Progenitor cell of endocrine pancreas (in vitro differentiated cells): ENCODE measurements around the gene ISLR. TPM values are rescaled to one million over a fixed set of nuclear protein-coding genes. Genes with fewer than 3 reads are reported as not detected.

Source experiments
- DNase-seq: peaks from one replicate; pipeline ENCODE4 v3.0.0; 2021; ENCODE audit warnings: low spot score; ENCODE audit not compliant: unreplicated experiment
- H3K27ac Mint-ChIP-seq: 2 replicates; pipeline ENCODE4 v1.8.0; 2021; ENCODE audit warnings: mild to moderate bottlenecking, moderate library complexity, mixed read lengths
- H3K27me3 Mint-ChIP-seq: 2 replicates; pipeline ENCODE4 v1.8.0; 2021; ENCODE audit warnings: mixed read lengths
- H3K36me3 Mint-ChIP-seq: 2 replicates; pipeline ENCODE4 v1.8.0; 2022; ENCODE audit warnings: mixed read lengths; ENCODE audit not compliant: insufficient read depth
- H3K4me1 Mint-ChIP-seq: 2 replicates; pipeline ENCODE4 v1.8.0; 2021; ENCODE audit warnings: low read depth, mixed read lengths
- H3K4me3 Mint-ChIP-seq: 2 replicates; pipeline ENCODE4 v1.8.0; 2021; ENCODE audit warnings: low read depth, mild to moderate bottlenecking, moderate library complexity, mixed read lengths
- H3K9me3 Mint-ChIP-seq: 2 replicates; pipeline ENCODE4 v1.8.0; 2021; ENCODE audit warnings: low read depth, mixed read lengths
- CTCF ChIP-seq: fragments of 200-600 bp; sonication (generic); IDR thresholded peaks from one replicate; pipeline ENCODE4 v1.5.0; 2021; ENCODE audit warnings: antibody characterized with exemption, mild to moderate bottlenecking; ENCODE audit not compliant: unreplicated experiment
- long read RNA-seq: library from polyadenylated mRNA; unstranded; transcript quantifications from one replicate; pipeline ENCODE4 v2.0.0, GENCODE V29; 2020
- total RNA-seq: library from RNA; stranded (reverse); gene quantifications from 2 replicates; pipeline ENCODE4 v1.2.1, GENCODE V29; 2021

The ISLR gene
- not detected in 2 replicates for total RNA-seq
- long read RNA-seq: 0 reads

GRCh38 chr15:74173380-74174218 lies at the start of gene ISLR:
Gene ISLR (plus strand): TSS chr15:74173710. CDS start chr15:74174859, 1,149 bp downstream.
- no peak for DNase-seq
- Mint-ChIP-seq H3K27ac (no peak within 1 kb of the TSS), H3K9me3 (no peaks in the 10 kb centered on the region), H3K27me3 (peaks cover 49% of the 10 kb centered on the region), H3K4me1 (peaks cover 2% of the 10 kb centered on the region), H3K36me3 (no peaks in the 10 kb centered on the region), H3K4me3 (no peak within 1 kb of the TSS)
- no peak for TF ChIP-seq CTCF

- no peaks in the 10 kb centered on the region for H3K36me3 Mint-ChIP-seq
- H3K4me3 Mint-ChIP-seq: no peak overlapping the region
- no peak overlapping the region for H3K27ac Mint-ChIP-seq
- no peaks in the 10 kb centered on the region for H3K9me3 Mint-ChIP-seq
- no peak for DNase-seq
- no peak for TF ChIP-seq CTCF
- no peaks in the 10 kb centered on the region for H3K4me1 Mint-ChIP-seq
- H3K27me3 Mint-ChIP-seq: peaks cover 84% of the 10 kb centered on the region
These were observed 49.3 kb upstream of the ISLR start for GRCh38 chr15:74124196-74124595.

- no peaks in the 10 kb centered on the region for H3K9me3 Mint-ChIP-seq
- peaks cover 4% of the 10 kb centered on the region for H3K4me1 Mint-ChIP-seq
- H3K4me3 Mint-ChIP-seq: no peak overlapping the region
- DNase-seq: no peak
- H3K27me3 Mint-ChIP-seq: peaks cover 89% of the 10 kb centered on the region
- no peak overlapping the region for H3K27ac Mint-ChIP-seq
- no peak for TF ChIP-seq CTCF
- no peaks in the 10 kb centered on the region for H3K36me3 Mint-ChIP-seq
These were observed 48.8 kb upstream of the ISLR start for GRCh38 chr15:74124759-74125158.

- Mint-ChIP-seq H3K4me1 (peaks cover 5% of the 10 kb centered on the region), H3K27me3 (peaks cover 93% of the 10 kb centered on the region), H3K36me3 (no peaks in the 10 kb centered on the region), H3K4me3 (no peak overlapping the region), H3K27ac (no peak overlapping the region), H3K9me3 (no peaks in the 10 kb centered on the region)
- TF ChIP-seq CTCF: peak; percentile 99
- DNase-seq: peak; percentile 95
These were observed 46.1 kb upstream of the ISLR start for GRCh38 chr15:74127255-74127953.

GRCh38 chr15:74127954-74128784 lies 45.3 kb upstream of the ISLR start:
- Mint-ChIP-seq H3K27ac (no peak overlapping the region), H3K4me1 (peaks cover 5% of the 10 kb centered on the region), H3K4me3 (peak overlapping the region; percentile 57), H3K36me3 (no peaks in the 10 kb centered on the region), H3K27me3 (peaks cover 93% of the 10 kb centered on the region), H3K9me3 (no peaks in the 10 kb centered on the region)
- TF ChIP-seq CTCF: no peak
- no peak for DNase-seq
